HT-29 (cell line): ENCODE data around the gene SOCS7. TPM values are rescaled to one million over a fixed set of nuclear protein-coding genes. Genes with fewer than 3 reads are reported as not detected.
"Not testable (repeated sequence)": the region's sequence is repeated elsewhere in the genome, so short reads cannot be mapped to it uniquely, and the experiment has no call there.

ENCODE experiments used
- DNase-seq: peaks from one replicate; pipeline ENCODE4 v3.0.0-alpha.2; 2015; ENCODE audit warnings: low spot score
- total RNA-seq: library from RNA; depleted of rRNA; stranded (reverse); fragments of >200 nt; shearing (Covaris generic); gene quantifications from 2 replicates; pipeline ENCODE4 v1.2.3, GENCODE V29; 2014

SOCS7 gene
- total RNA-seq, 1 experiment from 2014 or later, result 36.2 TPM

GRCh38 chr17:38436386-38436785 is 84.7 kb downstream of the SOCS7 start:
- no peak for DNase-seq

- not testable (repeated sequence) for DNase-seq
These were observed 85.7 kb downstream of the SOCS7 start for GRCh38 chr17:38437313-38437712.

GRCh38 chr17:38439436-38439835 is 87.8 kb downstream of the SOCS7 start:
- no peak for DNase-seq

GRCh38 chr17:38440614-38441397 is 89.2 kb downstream of the SOCS7 start:
- DNase-seq, result no peak

- DNase-seq, result no peak
These were observed 89.9 kb downstream of the SOCS7 start for GRCh38 chr17:38441429-38442061.

GRCh38 chr17:38442548-38442947 is 90.9 kb downstream of the SOCS7 start:
- peak; percentile 61 for DNase-seq

- no peak for DNase-seq
These were observed 91.8 kb downstream of the SOCS7 start for GRCh38 chr17:38443356-38444031.

- peak; percentile 98 for DNase-seq
These were observed 92.5 kb downstream of the SOCS7 start for GRCh38 chr17:38444151-38444550.

GRCh38 chr17:38447502-38448085 is 96.0 kb downstream of the SOCS7 start:
- peak; percentile 95 for DNase-seq

GRCh38 chr17:38448208-38448771 is 96.6 kb downstream of the SOCS7 start:
- DNase-seq, result peak; percentile 75

- peak; percentile 99 for DNase-seq
These were observed 97.7 kb downstream of the SOCS7 start for GRCh38 chr17:38449364-38449763.

GRCh38 chr17:38450557-38451029 is 98.9 kb downstream of the SOCS7 start:
- DNase-seq, result peak; percentile 51

- DNase-seq, result peak; percentile 99
These were observed 99.6 kb downstream of the SOCS7 start for GRCh38 chr17:38451030-38451839.

GRCh38 chr17:38451840-38452529 is 100.3 kb downstream of the SOCS7 start:
- DNase-seq, result peak; percentile 89

- peak; percentile 72 for DNase-seq
These were observed 101.1 kb downstream of the SOCS7 start for GRCh38 chr17:38452719-38453118.

- peak; percentile 81 for DNase-seq
These were observed 102.3 kb downstream of the SOCS7 start for GRCh38 chr17:38453951-38454421.

GRCh38 chr17:38454532-38454931 is 102.9 kb downstream of the SOCS7 start:
- DNase-seq, result peak; percentile 98
